Panc1 (cell line): ENCODE data around the gene IQSEC1.

Experiments
- CTCF ChIP-seq: fragments of 450-650 bp; IDR thresholded peaks from 2 replicates; pipeline ENCODE4 v1.5.1; 2017; ENCODE audit warnings: mild to moderate bottlenecking
- POLR2AphosphoS5 ChIP-seq: IDR thresholded peaks from 2 replicates; pipeline ENCODE4 v1.6.1; 2012; ENCODE audit warnings: mild to moderate bottlenecking, low read depth, low read length, moderate library complexity
- REST ChIP-seq, 2 experiments: IDR thresholded peaks; 2 replicates each; pipeline ENCODE4 v1.6.1; 2011 to 2012; ENCODE audit warnings: low read depth in 2 of 2, control low read depth in 1 of 2, low read length in 1 of 2, mild to moderate bottlenecking in 1 of 2, moderate library complexity in 1 of 2; ENCODE audit not compliant: insufficient read depth in 1 of 2
- SIN3A ChIP-seq: IDR thresholded peaks from 2 replicates; pipeline ENCODE4 v1.6.1; 2012; ENCODE audit warnings: low read depth, mild to moderate bottlenecking, low read length, moderate library complexity, borderline replicate concordance; ENCODE audit not compliant: insufficient read depth
- TCF7L2 ChIP-seq: IDR thresholded peaks from 2 replicates; pipeline ENCODE4 v1.6.1; 2011; ENCODE audit warnings: mild to moderate bottlenecking, low read depth, low read length, inconsistent platforms

GRCh38 chr3:12948371-12948770, 124.9 kb downstream of the IQSEC1 start:
- TF ChIP-seq CTCF (no peak), REST (IDR thresholded peaks at IDR 0.05; ENCODE audit: insufficient read depth in 1 of 2, low read depth in 2 of 2, low read length in 1 of 2) (no peak), POLR2AphosphoS5 (no peak), TCF7L2 (no peak), SIN3A (no peak)
